Measurements from ENCODE around the gene MRPS9.

MRPS9 gene

GRCh38 chr2:105117565-105117964 lies 79.7 kb downstream of the MRPS9 start:
- TF ChIP-seq CTCF (IDR thresholded peaks at IDR 0.05; ENCODE audit: insufficient read depth, low read length, poor library complexity, severe bottlenecking): no peak
- no peak for DNase-seq (ENCODE audit: extremely low read depth, insufficient read length)
- no peak overlapping the region for H3K4me3 ChIP-seq (replicated peaks; ENCODE audit: low read depth, low read length)
- no peaks in the 10 kb centered on the region for H3K27me3 ChIP-seq (replicated peaks; ENCODE audit: control insufficient read depth, insufficient read depth, low read length)
- no peaks in the 10 kb centered on the region for H3K36me3 ChIP-seq (ENCODE audit: control insufficient read depth, insufficient read depth, low read length)

GRCh38 chr2:105118960-105119359 lies 81.1 kb downstream of the MRPS9 start:
- no peaks in the 10 kb centered on the region for H3K36me3 ChIP-seq (ENCODE audit: control insufficient read depth, insufficient read depth, low read length)
- H3K4me3 ChIP-seq (replicated peaks; ENCODE audit: low read depth, low read length): no peak overlapping the region
- H3K27me3 ChIP-seq (replicated peaks; ENCODE audit: control insufficient read depth, insufficient read depth, low read length): no peaks in the 10 kb centered on the region
- DNase-seq (ENCODE audit: extremely low read depth, insufficient read length): no peak
- peak; percentile 18 for TF ChIP-seq CTCF (IDR thresholded peaks at IDR 0.05; ENCODE audit: insufficient read depth, low read length, poor library complexity, severe bottlenecking)

GRCh38 chr2:105121434-105121833 lies 83.6 kb downstream of the MRPS9 start:
- TF ChIP-seq CTCF (IDR thresholded peaks at IDR 0.05; ENCODE audit: insufficient read depth, low read length, poor library complexity, severe bottlenecking): no peak
- Histone ChIP-seq H3K27me3 (replicated peaks; ENCODE audit: control insufficient read depth, insufficient read depth, low read length) (no peaks in the 10 kb centered on the region), H3K4me3 (replicated peaks; ENCODE audit: low read depth, low read length) (no peak overlapping the region), H3K36me3 (ENCODE audit: control insufficient read depth, insufficient read depth, low read length) (no peaks in the 10 kb centered on the region)
- DNase-seq (ENCODE audit: extremely low read depth, insufficient read length): no peak

GRCh38 chr2:105125428-105125827 lies 87.6 kb downstream of the MRPS9 start:
- Histone ChIP-seq H3K4me3 (replicated peaks; ENCODE audit: low read depth, low read length) (no peak overlapping the region), H3K27me3 (replicated peaks; ENCODE audit: control insufficient read depth, insufficient read depth, low read length) (no peaks in the 10 kb centered on the region), H3K36me3 (ENCODE audit: control insufficient read depth, insufficient read depth, low read length) (no peaks in the 10 kb centered on the region)
- no peak for TF ChIP-seq CTCF (IDR thresholded peaks at IDR 0.05; ENCODE audit: insufficient read depth, low read length, poor library complexity, severe bottlenecking)
- no peak for DNase-seq (ENCODE audit: extremely low read depth, insufficient read length)

- H3K27me3 ChIP-seq (replicated peaks; ENCODE audit: control insufficient read depth, insufficient read depth, low read length): no peaks in the 10 kb centered on the region
- no peaks in the 10 kb centered on the region for H3K36me3 ChIP-seq (ENCODE audit: control insufficient read depth, insufficient read depth, low read length)
- TF ChIP-seq CTCF (IDR thresholded peaks at IDR 0.05; ENCODE audit: insufficient read depth, low read length, poor library complexity, severe bottlenecking): no peak
- no peak for DNase-seq (ENCODE audit: extremely low read depth, insufficient read length)
- no peak overlapping the region for H3K4me3 ChIP-seq (replicated peaks; ENCODE audit: low read depth, low read length)
Observed at GRCh38 chr2:105125920-105126319, 88.1 kb downstream of the MRPS9 start.

- no peak for DNase-seq (ENCODE audit: extremely low read depth, insufficient read length)
- no peaks in the 10 kb centered on the region for H3K27me3 ChIP-seq (replicated peaks; ENCODE audit: control insufficient read depth, insufficient read depth, low read length)
- H3K36me3 ChIP-seq (ENCODE audit: control insufficient read depth, insufficient read depth, low read length): no peaks in the 10 kb centered on the region
- no peak overlapping the region for H3K4me3 ChIP-seq (replicated peaks; ENCODE audit: low read depth, low read length)
- TF ChIP-seq CTCF (IDR thresholded peaks at IDR 0.05; ENCODE audit: insufficient read depth, low read length, poor library complexity, severe bottlenecking): no peak
Observed at GRCh38 chr2:105126336-105126735, 88.5 kb downstream of the MRPS9 start.

All from GM06990 (cell line).